Panc1 (cell line): ENCODE measurements around the gene SULF2. TPM values are rescaled to one million over a fixed set of nuclear protein-coding genes. Genes with fewer than 3 reads are reported as not detected.

Experiments
- ATAC-seq: fragments of 200-7000 bp; cut with Tn5 transposase; 2 replicates; pipeline ENCODE4 v1.9.1; 2020; ENCODE audit warnings: mild to moderate bottlenecking, moderate library complexity
- BruUV-seq: library from RNA; stranded (reverse); fragments of 400-500 nt; replicated peaks from 2 replicates; lab custom pipeline; 2021; lab: Mats Ljungman, UMichigan
- CTCF ChIA-PET: fragments of 300-600 bp; sonication (Branson Sonifier 250); formaldehyde crosslinking; loops from one replicate; lab custom pipeline; 2022; ENCODE audit warnings: antibody characterized with exemption; lab: Charles Lee
- POLR2A ChIA-PET: fragments of 300-600 bp; sonication (Branson Sonifier 250); formaldehyde crosslinking; loops from one replicate; lab custom pipeline; 2022; ENCODE audit warnings: antibody characterized with exemption; lab: Charles Lee
- DNase-seq: peaks from one replicate; pipeline ENCODE4 v3.0.0-alpha.2; 2010; ENCODE audit warnings: low read depth, low spot score
- H3K27ac ChIP-seq: 2 replicates; pipeline ENCODE4 v1.5.1; 2011; ENCODE audit warnings: mild to moderate bottlenecking, low read length, inconsistent platforms
- H3K27me3 ChIP-seq: fragments of 200-500 bp; sonication (Bioruptor generic); 2 replicates; pipeline ENCODE4 v1.6.0; 2014; ENCODE audit warnings: low read length, inconsistent platforms; ENCODE audit not compliant: control insufficient read depth, insufficient read depth
- H3K36me3 ChIP-seq: fragments of 200-500 bp; sonication (Bioruptor generic); 2 replicates; pipeline ENCODE4 v1.5.1; 2014; ENCODE audit warnings: inconsistent platforms, mild to moderate bottlenecking, low read length, moderate library complexity; ENCODE audit not compliant: control insufficient read depth, insufficient read depth
- H3K4me1 ChIP-seq: 2 replicates; pipeline ENCODE4 v1.5.1; 2011; ENCODE audit warnings: inconsistent platforms, mild to moderate bottlenecking, low read length, moderate library complexity; ENCODE audit not compliant: control insufficient read depth, insufficient read depth
- H3K4me3 ChIP-seq, 2 experiments: 2 replicates each; pipeline ENCODE4 v1.5.1; 2011 to 2012; ENCODE audit warnings: low read depth in 2 of 2, low read length in 2 of 2, mild to moderate bottlenecking in 2 of 2, inconsistent platforms in 1 of 2, moderate library complexity in 1 of 2
- H3K9me3 ChIP-seq: fragments of 200-500 bp; sonication (Bioruptor generic); 2 replicates; pipeline ENCODE4 v1.5.1; 2014; ENCODE audit warnings: low read depth, mild to moderate bottlenecking, inconsistent platforms, low read length, moderate library complexity; ENCODE audit not compliant: control insufficient read depth, insufficient read depth
- CTCF ChIP-seq: fragments of 450-650 bp; IDR thresholded peaks from 2 replicates; pipeline ENCODE4 v1.5.1; 2017; ENCODE audit warnings: mild to moderate bottlenecking
- POLR2AphosphoS5 ChIP-seq: IDR thresholded peaks from 2 replicates; pipeline ENCODE4 v1.6.1; 2012; ENCODE audit warnings: mild to moderate bottlenecking, low read depth, low read length, moderate library complexity
- SIN3A ChIP-seq: IDR thresholded peaks from 2 replicates; pipeline ENCODE4 v1.6.1; 2012; ENCODE audit warnings: low read depth, mild to moderate bottlenecking, low read length, moderate library complexity, borderline replicate concordance; ENCODE audit not compliant: insufficient read depth
- TCF7L2 ChIP-seq: IDR thresholded peaks from 2 replicates; pipeline ENCODE4 v1.6.1; 2011; ENCODE audit warnings: mild to moderate bottlenecking, low read depth, low read length, inconsistent platforms
- in situ Hi-C: cut with HindIII; loops from 2 replicates; pipeline ENCODE4 v1.10.0; 2016; ENCODE audit warnings: low sequenced_read_pairs, low pct_unique_long_range_greater_than_20kb
- intact Hi-C: fragments of 100-400 bp; cut with micrococcal nuclease; formaldehyde crosslinking; loops from one replicate; pipeline ENCODE4 v1.10.0; 2022; ENCODE audit not compliant: unreplicated experiment
- total RNA-seq: library from RNA; stranded (reverse); gene quantifications from one replicate; pipeline ENCODE4 v1.2.1, GENCODE V29; 2021; ENCODE audit not compliant: unreplicated experiment
- TF ChIP-seq, protein P1 (sequence below), 2 experiments: IDR thresholded peaks; 2 replicates each; pipeline ENCODE4 v1.6.1; 2011 to 2012; ENCODE audit warnings: low read depth in 2 of 2, control low read depth in 1 of 2, low read length in 1 of 2, mild to moderate bottlenecking in 1 of 2, moderate library complexity in 1 of 2; ENCODE audit not compliant: insufficient read depth in 1 of 2

SULF2 gene
- total RNA-seq, 1 experiment from 2014 or later = 1.4 TPM

DNA sequence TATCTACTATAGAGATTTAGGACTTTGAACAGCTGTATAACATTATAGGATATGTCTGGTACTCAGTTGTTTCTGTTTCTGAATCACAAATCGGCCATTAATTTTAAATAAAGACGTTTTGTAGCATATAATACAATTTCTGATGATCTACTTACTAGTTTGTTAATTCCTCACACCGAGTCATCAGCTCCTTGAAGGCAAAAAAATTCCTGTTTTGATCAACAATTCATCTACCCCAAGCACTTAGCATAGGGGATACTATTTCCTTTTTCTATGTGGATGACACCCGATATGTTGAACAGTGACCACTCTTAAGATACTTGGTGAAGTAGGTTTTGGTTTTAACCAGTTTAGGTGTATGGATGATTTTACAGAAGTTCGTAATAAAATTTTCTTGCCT, 176.3 kb downstream of the SULF2 start:
- H3K27me3 ChIP-seq = no peaks in the 10 kb centered on the region
- intact Hi-C loops (no loop called here), in situ Hi-C loops (no loop called here)
- H3K9me3 ChIP-seq = no peaks in the 10 kb centered on the region
- no peak overlapping the region for H3K27ac ChIP-seq
- ChIA-PET POLR2A (interaction anchor here (0.6 kb wide), 1 partner anchor 20 kb away, joined by 3 read pairs; no protein-coding TSS in a partner anchor), CTCF (no interaction called here)
- TF ChIP-seq SIN3A (no peak), CTCF (no peak), TCF7L2 (no peak), POLR2AphosphoS5 (no peak)
- TF ChIP-seq, protein P1, sequence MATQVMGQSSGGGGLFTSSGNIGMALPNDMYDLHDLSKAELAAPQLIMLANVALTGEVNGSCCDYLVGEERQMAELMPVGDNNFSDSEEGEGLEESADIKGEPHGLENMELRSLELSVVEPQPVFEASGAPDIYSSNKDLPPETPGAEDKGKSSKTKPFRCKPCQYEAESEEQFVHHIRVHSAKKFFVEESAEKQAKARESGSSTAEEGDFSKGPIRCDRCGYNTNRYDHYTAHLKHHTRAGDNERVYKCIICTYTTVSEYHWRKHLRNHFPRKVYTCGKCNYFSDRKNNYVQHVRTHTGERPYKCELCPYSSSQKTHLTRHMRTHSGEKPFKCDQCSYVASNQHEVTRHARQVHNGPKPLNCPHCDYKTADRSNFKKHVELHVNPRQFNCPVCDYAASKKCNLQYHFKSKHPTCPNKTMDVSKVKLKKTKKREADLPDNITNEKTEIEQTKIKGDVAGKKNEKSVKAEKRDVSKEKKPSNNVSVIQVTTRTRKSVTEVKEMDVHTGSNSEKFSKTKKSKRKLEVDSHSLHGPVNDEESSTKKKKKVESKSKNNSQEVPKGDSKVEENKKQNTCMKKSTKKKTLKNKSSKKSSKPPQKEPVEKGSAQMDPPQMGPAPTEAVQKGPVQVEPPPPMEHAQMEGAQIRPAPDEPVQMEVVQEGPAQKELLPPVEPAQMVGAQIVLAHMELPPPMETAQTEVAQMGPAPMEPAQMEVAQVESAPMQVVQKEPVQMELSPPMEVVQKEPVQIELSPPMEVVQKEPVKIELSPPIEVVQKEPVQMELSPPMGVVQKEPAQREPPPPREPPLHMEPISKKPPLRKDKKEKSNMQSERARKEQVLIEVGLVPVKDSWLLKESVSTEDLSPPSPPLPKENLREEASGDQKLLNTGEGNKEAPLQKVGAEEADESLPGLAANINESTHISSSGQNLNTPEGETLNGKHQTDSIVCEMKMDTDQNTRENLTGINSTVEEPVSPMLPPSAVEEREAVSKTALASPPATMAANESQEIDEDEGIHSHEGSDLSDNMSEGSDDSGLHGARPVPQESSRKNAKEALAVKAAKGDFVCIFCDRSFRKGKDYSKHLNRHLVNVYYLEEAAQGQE (IDR thresholded peaks at IDR 0.05; ENCODE audit: insufficient read depth in 1 of 2, low read depth in 2 of 2, low read length in 1 of 2) = no peak
- no peak for ATAC-seq
- peaks cover 8% of the 10 kb centered on the region; the same call in 1 of the 2 replicates for H3K4me1 ChIP-seq
- BruUV-seq = no TSS peak
- no peak overlapping the region for H3K4me3 ChIP-seq
- DNase-seq = no peak
- no peaks in the 10 kb centered on the region for H3K36me3 ChIP-seq
